Measurements from ENCODE around the gene LOXL3. TPM values are rescaled to one million over a fixed set of nuclear protein-coding genes. Genes with fewer than 3 reads are reported as not detected.

The LOXL3 gene
- total and polyA plus RNA-seq, 4 donors, result 2.9 to 11.1 (median 6.6) TPM

GRCh38 chr2:74556831-74557370 lies 3.2 kb upstream of the LOXL3 start:
- 84 to 91% methylated on average over 6 of the region's 6 CpGs for WGBS, 2 donors
- H3K4me3 ChIP-seq, result no peak overlapping the region
- DNase-seq (no peak), ATAC-seq (ENCODE audit: insufficient read depth, low FRiP score) (no peak)
- no peak overlapping the region for H3K27ac ChIP-seq (ENCODE audit: low read depth in 1 of 2, low read length in 1 of 2)
- H3K9ac ChIP-seq (ENCODE audit: insufficient read depth in 1 of 2, low read length in 2 of 2), result no peak overlapping the region
- H3K4me1 ChIP-seq (ENCODE audit: control insufficient read depth in 5 of 5, insufficient read depth in 5 of 5, low read length in 5 of 5), result peaks cover 0 to 22% (median 0%) of the 10 kb centered on the region in 5 donors
- H3K27me3 ChIP-seq (ENCODE audit: control insufficient read depth in 3 of 3, insufficient read depth in 3 of 3, low read length in 2 of 3), result peaks cover 0 to 13% (median 11%) of the 10 kb centered on the region in 3 donors
- peaks cover 0 to 7% (median 0%) of the 10 kb centered on the region in 4 donors for H3K36me3 ChIP-seq (ENCODE audit: control insufficient read depth in 4 of 4, insufficient read depth in 4 of 4, low read length in 4 of 4)
- no peaks in the 10 kb centered on the region for H3K9me3 ChIP-seq (ENCODE audit: control insufficient read depth in 4 of 4, insufficient read depth in 3 of 4, low read length in 3 of 4)
- no peak for TF ChIP-seq CTCF (IDR thresholded peaks at IDR 0.05; ENCODE audit: control extremely low read depth, extremely low read depth)

GRCh38 chr2:74556159-74556558 lies 2.4 kb upstream of the LOXL3 start:
- Histone ChIP-seq H3K4me3 (no peak overlapping the region), H3K9me3 (ENCODE audit: control insufficient read depth in 4 of 4, insufficient read depth in 3 of 4, low read length in 3 of 4) (no peaks in the 10 kb centered on the region)
- ATAC-seq (ENCODE audit: insufficient read depth, low FRiP score), result no peak

GRCh38 chr2:74555610-74556103 lies 1.9 kb upstream of the LOXL3 start:
- TF ChIP-seq CTCF (IDR thresholded peaks at IDR 0.05; ENCODE audit: control extremely low read depth, extremely low read depth), result no peak
- H3K36me3 ChIP-seq (ENCODE audit: control insufficient read depth in 4 of 4, insufficient read depth in 4 of 4, low read length in 4 of 4), result peaks cover 0 to 7% (median 0%) of the 10 kb centered on the region in 4 donors
- H3K27me3 ChIP-seq (ENCODE audit: control insufficient read depth in 3 of 3, insufficient read depth in 3 of 3, low read length in 2 of 3), result peaks cover 0 to 8% (median 2%) of the 10 kb centered on the region in 3 donors
- H3K4me1 ChIP-seq (ENCODE audit: control insufficient read depth in 5 of 5, insufficient read depth in 5 of 5, low read length in 5 of 5), result peaks cover 0 to 22% (median 0%) of the 10 kb centered on the region in 5 donors
- DNase-seq, result no peak
- peak overlapping the region in 1 of 2 donors; percentile 85 for H3K27ac ChIP-seq (ENCODE audit: low read depth in 1 of 2, low read length in 1 of 2)
- peak overlapping the region in 1 of 2 donors; percentile 7 for H3K9ac ChIP-seq (ENCODE audit: insufficient read depth in 1 of 2, low read length in 2 of 2)
- no peaks in the 10 kb centered on the region for H3K9me3 ChIP-seq (ENCODE audit: control insufficient read depth in 4 of 4, insufficient read depth in 3 of 4, low read length in 3 of 4)
- no peak for ATAC-seq (ENCODE audit: insufficient read depth, low FRiP score)
- peak overlapping the region; percentile 66 for H3K4me3 ChIP-seq
- WGBS, 2 donors, result 52 to 69% methylated on average over 17 of the region's 17 CpGs

More at GRCh38 chr2:74556159-74556558, 2.4 kb upstream of the LOXL3 start:
- TF ChIP-seq CTCF (IDR thresholded peaks at IDR 0.05; ENCODE audit: control extremely low read depth, extremely low read depth), result no peak
- DNase-seq, result no peak
- WGBS, 2 donors, result 63 to 79% methylated on average over 14 of the region's 14 CpGs
- Histone ChIP-seq H3K27me3 (ENCODE audit: control insufficient read depth in 3 of 3, insufficient read depth in 3 of 3, low read length in 2 of 3) (peaks cover 0 to 8% (median 6%) of the 10 kb centered on the region in 3 donors), H3K9ac (ENCODE audit: insufficient read depth in 1 of 2, low read length in 2 of 2) (no peak overlapping the region), H3K36me3 (ENCODE audit: control insufficient read depth in 4 of 4, insufficient read depth in 4 of 4, low read length in 4 of 4) (peaks cover 0 to 7% (median 0%) of the 10 kb centered on the region in 4 donors), H3K27ac (ENCODE audit: low read depth in 1 of 2, low read length in 1 of 2) (no peak overlapping the region), H3K4me1 (ENCODE audit: control insufficient read depth in 5 of 5, insufficient read depth in 5 of 5, low read length in 5 of 5) (peaks cover 0 to 22% (median 0%) of the 10 kb centered on the region in 5 donors)
